ENCODE data around the gene ADGRL2.

ADGRL2 gene

GRCh38 chr1:81989524-81989923 is 188.8 kb downstream of the ADGRL2 start:
- Histone ChIP-seq H3K27me3 (ENCODE audit: insufficient read depth, low read length, poor library complexity) (no peaks in the 10 kb centered on the region), H3K79me1 (ENCODE audit: low read length) (no peaks in the 10 kb centered on the region), H2AK5ac (ENCODE audit: low read length) (no peak overlapping the region), H3K79me2 (ENCODE audit: control insufficient read depth, insufficient read depth, low read length) (no peaks in the 10 kb centered on the region), H2BK120ac (ENCODE audit: low read depth, low read length) (no peak overlapping the region), H4K8ac (ENCODE audit: low read depth, low read length) (no peak overlapping the region), H2BK5ac (ENCODE audit: low read length) (no peak overlapping the region), H3K18ac (ENCODE audit: low read length) (no peak overlapping the region), H3K56ac (ENCODE audit: low read length) (no peak overlapping the region), H3K4me1 (ENCODE audit: control insufficient read depth, low read depth, low read length) (no peaks in the 10 kb centered on the region), H3K27ac (ENCODE audit: low read depth, low read length) (no peak overlapping the region), H3K23ac (ENCODE audit: low read length) (no peak overlapping the region), H3K4ac (ENCODE audit: low read depth, low read length) (no peak overlapping the region), H3K4me2 (ENCODE audit: low read length) (no peak overlapping the region), H3K4me3 (ENCODE audit: low read length) (no peak overlapping the region), H2BK15ac (replicated peaks; ENCODE audit: low read depth) (no peak overlapping the region), H4K5ac (ENCODE audit: low read length) (no peak overlapping the region), H3K9ac (ENCODE audit: low read length) (no peak overlapping the region), H3K36me3 (ENCODE audit: control insufficient read depth, insufficient read depth, low read length) (peaks cover 4% of the 10 kb centered on the region)
- DNase-seq = no peak
- WGBS (ENCODE audit: extremely low coverage, insufficient coverage, low lambda C conversion rate) = no CpG with 5 or more reads among the region's 1 CpG

GRCh38 chr1:81990241-81990640 is 189.5 kb downstream of the ADGRL2 start:
- no peak overlapping the region for H2BK5ac ChIP-seq (ENCODE audit: low read length)
- WGBS (ENCODE audit: extremely low coverage, insufficient coverage, low lambda C conversion rate) = no CpG with 5 or more reads among the region's 7 CpGs
- no peak overlapping the region for H3K23ac ChIP-seq (ENCODE audit: low read length)
- no peak overlapping the region for H4K5ac ChIP-seq (ENCODE audit: low read length)
- no peak overlapping the region for H3K4me2 ChIP-seq (ENCODE audit: low read length)
- H3K27ac ChIP-seq (ENCODE audit: low read depth, low read length) = no peak overlapping the region
- no peak overlapping the region for H3K4me3 ChIP-seq (ENCODE audit: low read length)
- H3K36me3 ChIP-seq (ENCODE audit: control insufficient read depth, insufficient read depth, low read length) = peaks cover 4% of the 10 kb centered on the region
- no peaks in the 10 kb centered on the region for H3K27me3 ChIP-seq (ENCODE audit: insufficient read depth, low read length, poor library complexity)
- no peaks in the 10 kb centered on the region for H3K4me1 ChIP-seq (ENCODE audit: control insufficient read depth, low read depth, low read length)
- H4K8ac ChIP-seq (ENCODE audit: low read depth, low read length) = no peak overlapping the region
- H3K9ac ChIP-seq (ENCODE audit: low read length) = no peak overlapping the region
- no peaks in the 10 kb centered on the region for H3K79me1 ChIP-seq (ENCODE audit: low read length)
- no peak for DNase-seq
- no peaks in the 10 kb centered on the region for H3K79me2 ChIP-seq (ENCODE audit: control insufficient read depth, insufficient read depth, low read length)
- no peak overlapping the region for H2BK15ac ChIP-seq (replicated peaks; ENCODE audit: low read depth)
- H2BK120ac ChIP-seq (ENCODE audit: low read depth, low read length) = no peak overlapping the region
- H3K4ac ChIP-seq (ENCODE audit: low read depth, low read length) = no peak overlapping the region
- no peak overlapping the region for H3K18ac ChIP-seq (ENCODE audit: low read length)
- H2AK5ac ChIP-seq (ENCODE audit: low read length) = no peak overlapping the region
- H3K56ac ChIP-seq (ENCODE audit: low read length) = no peak overlapping the region

- no peak overlapping the region for H2AK5ac ChIP-seq (ENCODE audit: low read length)
These were observed 197.4 kb downstream of the ADGRL2 start for GRCh38 chr1:81998165-81998564.

GRCh38 chr1:81999364-81999763 is 198.6 kb downstream of the ADGRL2 start:
- no peaks in the 10 kb centered on the region for H3K79me2 ChIP-seq (ENCODE audit: control insufficient read depth, insufficient read depth, low read length)
- H3K56ac ChIP-seq (ENCODE audit: low read length) = no peak overlapping the region
- peaks cover 2% of the 10 kb centered on the region for H3K4me1 ChIP-seq (ENCODE audit: control insufficient read depth, low read depth, low read length)
- H2BK15ac ChIP-seq (replicated peaks; ENCODE audit: low read depth) = no peak overlapping the region
- no peak overlapping the region for H3K27ac ChIP-seq (ENCODE audit: low read depth, low read length)
- no peak for DNase-seq
- no peak overlapping the region for H2AK5ac ChIP-seq (ENCODE audit: low read length)
- no peak overlapping the region for H4K8ac ChIP-seq (ENCODE audit: low read depth, low read length)
- no peak overlapping the region for H3K4me2 ChIP-seq (ENCODE audit: low read length)
- H2BK5ac ChIP-seq (ENCODE audit: low read length) = no peak overlapping the region
- H3K4me3 ChIP-seq (ENCODE audit: low read length) = no peak overlapping the region
- no CpG with 5 or more reads among the region's 1 CpG for WGBS (ENCODE audit: extremely low coverage, insufficient coverage, low lambda C conversion rate)
- no peak overlapping the region for H2BK120ac ChIP-seq (ENCODE audit: low read depth, low read length)
- H3K36me3 ChIP-seq (ENCODE audit: control insufficient read depth, insufficient read depth, low read length) = no peaks in the 10 kb centered on the region
- no peak overlapping the region for H3K18ac ChIP-seq (ENCODE audit: low read length)
- H3K27me3 ChIP-seq (ENCODE audit: insufficient read depth, low read length, poor library complexity) = no peaks in the 10 kb centered on the region
- no peak overlapping the region for H4K5ac ChIP-seq (ENCODE audit: low read length)
- no peaks in the 10 kb centered on the region for H3K79me1 ChIP-seq (ENCODE audit: low read length)
- no peak overlapping the region for H3K23ac ChIP-seq (ENCODE audit: low read length)
- no peak overlapping the region for H3K9ac ChIP-seq (ENCODE audit: low read length)
- H3K4ac ChIP-seq (ENCODE audit: low read depth, low read length) = no peak overlapping the region

More at GRCh38 chr1:81998165-81998564, 197.4 kb downstream of the ADGRL2 start:
- no peak overlapping the region for H3K18ac ChIP-seq (ENCODE audit: low read length)
- no peak overlapping the region for H3K23ac ChIP-seq (ENCODE audit: low read length)
- no peak overlapping the region for H2BK15ac ChIP-seq (replicated peaks; ENCODE audit: low read depth)
- no peak overlapping the region for H4K5ac ChIP-seq (ENCODE audit: low read length)
- no peaks in the 10 kb centered on the region for H3K4me1 ChIP-seq (ENCODE audit: control insufficient read depth, low read depth, low read length)
- no peak overlapping the region for H3K4me3 ChIP-seq (ENCODE audit: low read length)
- H2BK5ac ChIP-seq (ENCODE audit: low read length) = no peak overlapping the region
- no peak overlapping the region for H3K4ac ChIP-seq (ENCODE audit: low read depth, low read length)
- no peaks in the 10 kb centered on the region for H3K79me1 ChIP-seq (ENCODE audit: low read length)
- H3K27ac ChIP-seq (ENCODE audit: low read depth, low read length) = no peak overlapping the region
- H3K27me3 ChIP-seq (ENCODE audit: insufficient read depth, low read length, poor library complexity) = no peaks in the 10 kb centered on the region
- no peak overlapping the region for H3K9ac ChIP-seq (ENCODE audit: low read length)
- no peak for DNase-seq
- H4K8ac ChIP-seq (ENCODE audit: low read depth, low read length) = no peak overlapping the region
- H3K79me2 ChIP-seq (ENCODE audit: control insufficient read depth, insufficient read depth, low read length) = no peaks in the 10 kb centered on the region
- H3K4me2 ChIP-seq (ENCODE audit: low read length) = no peak overlapping the region
- H3K36me3 ChIP-seq (ENCODE audit: control insufficient read depth, insufficient read depth, low read length) = no peaks in the 10 kb centered on the region
- no peak overlapping the region for H2BK120ac ChIP-seq (ENCODE audit: low read depth, low read length)
- H3K56ac ChIP-seq (ENCODE audit: low read length) = no peak overlapping the region
- no CpG with 5 or more reads among the region's 4 CpGs for WGBS (ENCODE audit: extremely low coverage, insufficient coverage, low lambda C conversion rate)

GRCh38 chr1:82000221-82000620 is 199.5 kb downstream of the ADGRL2 start:
- H3K56ac ChIP-seq (ENCODE audit: low read length) = no peak overlapping the region
- no peak overlapping the region for H3K27ac ChIP-seq (ENCODE audit: low read depth, low read length)
- H2BK5ac ChIP-seq (ENCODE audit: low read length) = no peak overlapping the region
- no peaks in the 10 kb centered on the region for H3K79me2 ChIP-seq (ENCODE audit: control insufficient read depth, insufficient read depth, low read length)
- H3K9ac ChIP-seq (ENCODE audit: low read length) = no peak overlapping the region
- no peak overlapping the region for H3K4me2 ChIP-seq (ENCODE audit: low read length)
- no peak overlapping the region for H3K4ac ChIP-seq (ENCODE audit: low read depth, low read length)
- no peak overlapping the region for H2BK15ac ChIP-seq (replicated peaks; ENCODE audit: low read depth)
- no peak overlapping the region for H3K4me3 ChIP-seq (ENCODE audit: low read length)
- H3K23ac ChIP-seq (ENCODE audit: low read length) = no peak overlapping the region
- no peaks in the 10 kb centered on the region for H3K27me3 ChIP-seq (ENCODE audit: insufficient read depth, low read length, poor library complexity)
- H2BK120ac ChIP-seq (ENCODE audit: low read depth, low read length) = no peak overlapping the region
- no peak overlapping the region for H4K5ac ChIP-seq (ENCODE audit: low read length)
- no CpG with 5 or more reads among the region's 2 CpGs for WGBS (ENCODE audit: extremely low coverage, insufficient coverage, low lambda C conversion rate)
- H3K18ac ChIP-seq (ENCODE audit: low read length) = no peak overlapping the region
- peaks cover 3% of the 10 kb centered on the region for H3K4me1 ChIP-seq (ENCODE audit: control insufficient read depth, low read depth, low read length)
- no peak overlapping the region for H2AK5ac ChIP-seq (ENCODE audit: low read length)
- no peaks in the 10 kb centered on the region for H3K79me1 ChIP-seq (ENCODE audit: low read length)
- H4K8ac ChIP-seq (ENCODE audit: low read depth, low read length) = no peak overlapping the region
- no peak for DNase-seq
- H3K36me3 ChIP-seq (ENCODE audit: control insufficient read depth, insufficient read depth, low read length) = no peaks in the 10 kb centered on the region

GRCh38 chr1:82001345-82001744 is 200.6 kb downstream of the ADGRL2 start:
- no CpG with 5 or more reads among the region's 4 CpGs for WGBS (ENCODE audit: extremely low coverage, insufficient coverage, low lambda C conversion rate)
- Histone ChIP-seq H3K79me2 (ENCODE audit: control insufficient read depth, insufficient read depth, low read length) (no peaks in the 10 kb centered on the region), H2AK5ac (ENCODE audit: low read length) (no peak overlapping the region), H2BK5ac (ENCODE audit: low read length) (no peak overlapping the region), H3K79me1 (ENCODE audit: low read length) (no peaks in the 10 kb centered on the region), H3K56ac (ENCODE audit: low read length) (no peak overlapping the region), H3K27ac (ENCODE audit: low read depth, low read length) (no peak overlapping the region), H3K23ac (ENCODE audit: low read length) (no peak overlapping the region), H4K5ac (ENCODE audit: low read length) (no peak overlapping the region), H2BK15ac (replicated peaks; ENCODE audit: low read depth) (no peak overlapping the region), H2BK120ac (ENCODE audit: low read depth, low read length) (no peak overlapping the region), H4K8ac (ENCODE audit: low read depth, low read length) (no peak overlapping the region), H3K4me3 (ENCODE audit: low read length) (no peak overlapping the region), H3K27me3 (ENCODE audit: insufficient read depth, low read length, poor library complexity) (no peaks in the 10 kb centered on the region), H3K4ac (ENCODE audit: low read depth, low read length) (no peak overlapping the region), H3K4me1 (ENCODE audit: control insufficient read depth, low read depth, low read length) (peaks cover 3% of the 10 kb centered on the region), H3K36me3 (ENCODE audit: control insufficient read depth, insufficient read depth, low read length) (no peaks in the 10 kb centered on the region), H3K18ac (ENCODE audit: low read length) (no peak overlapping the region), H3K9ac (ENCODE audit: low read length) (no peak overlapping the region), H3K4me2 (ENCODE audit: low read length) (no peak overlapping the region)
- DNase-seq = peak; percentile 43

Data from mesendoderm (in vitro differentiated cells).